ENCODE measurements around the gene TOP1. TPM values are rescaled to one million over a fixed set of nuclear protein-coding genes. Genes with fewer than 3 reads are reported as not detected.

TOP1 gene
- total RNA-seq, 1 donor from 2014 or later = 33.4 TPM

DNA sequence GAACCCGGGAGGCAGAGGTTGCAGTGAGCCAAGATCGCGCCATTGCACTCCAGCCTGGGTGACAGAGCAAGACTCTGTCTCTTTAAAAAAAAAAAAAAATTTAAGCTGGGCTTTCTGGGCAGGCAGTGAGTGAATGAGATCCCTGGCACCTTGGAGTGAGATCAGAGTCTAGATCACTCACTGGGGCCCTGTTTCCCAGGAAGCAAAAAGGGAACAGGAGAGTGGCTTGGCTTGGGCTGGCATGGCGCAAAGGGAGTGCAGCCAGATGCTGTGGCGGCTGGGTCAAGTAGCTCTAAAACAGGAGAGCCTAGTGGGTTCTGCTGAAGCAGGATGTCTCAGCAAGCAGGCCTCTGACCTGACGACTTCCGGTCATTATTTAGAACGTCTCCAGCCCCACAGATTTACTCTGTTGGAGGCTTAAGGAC lies 119.2 kb downstream of the TOP1 start:
- no peak for DNase-seq

DNA sequence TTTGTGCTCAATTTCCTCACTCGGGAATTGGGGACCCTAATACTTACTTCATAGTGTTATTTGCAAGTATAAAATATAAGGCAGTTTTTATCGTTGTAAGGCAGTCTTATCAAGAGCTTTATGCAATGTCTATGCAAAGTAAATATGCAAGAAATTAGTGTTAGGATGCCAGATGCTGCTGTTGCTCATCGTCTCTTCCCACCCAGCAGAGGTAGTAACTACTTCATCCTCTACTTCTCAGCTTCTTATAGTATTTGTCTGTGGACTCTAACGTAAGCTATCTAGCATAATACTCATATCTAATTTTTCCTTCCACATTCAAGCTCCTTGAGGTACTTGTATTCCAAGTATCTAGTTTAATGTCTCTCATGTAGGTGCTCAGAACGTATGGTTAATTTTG lies 120.3 kb downstream of the TOP1 start:
- DNase-seq = no peak

GRCh38 chr20:41150664-41151063 lies 122.0 kb downstream of the TOP1 start:
- DNase-seq = no peak

GRCh38 chr20:41151134-41151869 lies 122.7 kb downstream of the TOP1 start:
- DNase-seq = no peak

GRCh38 chr20:41152108-41152757 lies 123.6 kb downstream of the TOP1 start:
- DNase-seq = no peak

DNA sequence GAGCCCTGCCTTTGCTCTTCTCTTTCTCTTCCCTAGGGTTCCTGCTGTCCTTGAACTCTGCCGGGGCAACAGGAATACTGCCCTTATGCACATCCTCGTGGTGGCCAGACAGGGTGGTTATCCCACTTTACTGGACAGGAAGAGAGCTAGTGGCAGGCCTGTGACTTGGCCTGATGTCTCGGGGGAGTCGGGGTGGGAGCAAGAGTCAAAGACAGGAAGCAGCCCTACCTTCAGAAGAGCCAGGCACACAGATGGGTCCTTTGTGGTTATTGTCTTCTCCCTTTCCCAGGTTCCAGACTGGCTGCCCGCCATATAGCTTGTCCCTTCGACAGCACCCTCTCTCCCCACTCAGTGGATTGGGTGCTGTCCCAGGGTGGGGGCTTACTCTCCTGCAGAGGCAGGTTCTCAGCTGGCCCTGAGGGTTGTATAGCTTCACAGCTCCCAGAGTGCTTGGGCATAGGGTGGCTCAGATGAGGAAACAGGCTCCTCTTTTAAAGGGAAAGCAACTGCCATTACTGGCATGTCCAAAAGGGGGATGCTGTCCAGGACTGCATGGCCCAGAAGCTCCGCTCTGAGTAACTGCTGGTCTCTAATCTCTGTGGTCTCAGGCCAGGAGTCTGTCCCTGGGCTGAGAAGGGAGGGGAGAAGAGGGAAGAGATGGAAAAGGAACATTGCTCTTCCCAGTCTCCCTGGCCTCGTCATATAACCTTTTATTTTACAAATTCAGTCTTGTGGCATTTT lies 126.0 kb downstream of the TOP1 start:
- no peak for DNase-seq

DNA sequence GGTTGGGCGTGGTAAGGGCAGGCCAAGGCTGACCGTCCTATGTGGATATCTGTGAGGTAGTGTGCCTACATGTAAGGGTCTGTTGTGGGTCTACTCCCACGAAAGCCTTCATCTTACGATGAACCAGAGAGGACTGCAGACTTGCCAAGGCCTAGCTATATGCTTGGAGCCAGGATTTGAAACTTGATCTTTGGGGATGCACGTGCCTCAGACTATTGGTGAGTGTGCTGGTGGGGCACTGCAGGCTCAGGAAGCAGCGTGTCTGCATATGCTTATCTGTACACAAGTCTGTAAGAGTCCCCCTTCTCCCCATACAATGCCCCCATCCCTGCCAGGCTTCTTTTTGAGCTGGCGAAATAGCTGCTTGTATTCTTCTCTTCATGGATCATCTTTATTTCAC lies 126.6 kb downstream of the TOP1 start:
- no peak for DNase-seq

GRCh38 chr20:41158082-41158625 lies 129.5 kb downstream of the TOP1 start:
- no peak for DNase-seq

- DNase-seq = no peak
Observed at GRCh38 chr20:41159547-41159946, 130.9 kb downstream of the TOP1 start.

GRCh38 chr20:41160686-41161085 lies 132.1 kb downstream of the TOP1 start:
- DNase-seq = no peak

- no peak for DNase-seq
Observed at GRCh38 chr20:41161886-41162285, 133.3 kb downstream of the TOP1 start.

DNA sequence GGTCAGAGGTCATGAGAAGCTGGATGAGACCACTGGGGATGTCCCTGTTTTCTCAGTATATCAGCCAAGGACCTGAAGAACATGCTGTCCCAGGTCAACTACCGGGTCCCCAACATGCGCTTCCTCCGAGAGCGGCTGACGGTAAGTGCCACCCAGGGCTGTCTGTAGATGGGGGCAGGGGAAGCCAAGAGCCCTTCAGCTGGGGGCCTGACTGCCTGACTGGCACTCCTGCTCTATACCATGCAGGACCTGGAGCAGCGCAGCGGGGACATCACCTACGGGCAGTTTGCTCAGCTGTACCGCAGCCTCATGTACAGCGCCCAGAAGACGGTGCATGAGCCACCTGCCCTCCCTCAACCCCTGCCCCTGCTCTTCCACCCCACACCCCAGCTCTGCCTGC lies 133.8 kb downstream of the TOP1 start:
- DNase-seq = no peak

DNA sequence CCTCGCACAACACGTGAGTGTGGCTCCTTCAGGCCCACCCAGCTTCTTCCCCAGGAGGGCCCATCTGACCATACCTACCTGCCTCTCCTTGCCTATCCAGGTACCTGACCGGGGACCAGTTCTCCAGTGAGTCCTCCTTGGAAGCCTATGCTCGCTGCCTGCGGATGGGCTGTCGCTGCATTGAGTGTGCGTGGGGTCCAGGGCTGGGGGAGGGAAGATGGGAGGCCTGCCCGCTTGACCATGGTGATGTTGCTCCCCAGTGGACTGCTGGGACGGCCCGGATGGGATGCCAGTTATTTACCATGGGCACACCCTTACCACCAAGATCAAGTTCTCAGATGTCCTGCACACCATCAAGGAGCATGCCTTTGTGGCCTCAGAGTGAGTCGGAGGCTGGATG lies 135.2 kb downstream of the TOP1 start:
- DNase-seq = no peak

GRCh38 chr20:41165001-41165882 lies 136.6 kb downstream of the TOP1 start:
- no peak for DNase-seq

DNA sequence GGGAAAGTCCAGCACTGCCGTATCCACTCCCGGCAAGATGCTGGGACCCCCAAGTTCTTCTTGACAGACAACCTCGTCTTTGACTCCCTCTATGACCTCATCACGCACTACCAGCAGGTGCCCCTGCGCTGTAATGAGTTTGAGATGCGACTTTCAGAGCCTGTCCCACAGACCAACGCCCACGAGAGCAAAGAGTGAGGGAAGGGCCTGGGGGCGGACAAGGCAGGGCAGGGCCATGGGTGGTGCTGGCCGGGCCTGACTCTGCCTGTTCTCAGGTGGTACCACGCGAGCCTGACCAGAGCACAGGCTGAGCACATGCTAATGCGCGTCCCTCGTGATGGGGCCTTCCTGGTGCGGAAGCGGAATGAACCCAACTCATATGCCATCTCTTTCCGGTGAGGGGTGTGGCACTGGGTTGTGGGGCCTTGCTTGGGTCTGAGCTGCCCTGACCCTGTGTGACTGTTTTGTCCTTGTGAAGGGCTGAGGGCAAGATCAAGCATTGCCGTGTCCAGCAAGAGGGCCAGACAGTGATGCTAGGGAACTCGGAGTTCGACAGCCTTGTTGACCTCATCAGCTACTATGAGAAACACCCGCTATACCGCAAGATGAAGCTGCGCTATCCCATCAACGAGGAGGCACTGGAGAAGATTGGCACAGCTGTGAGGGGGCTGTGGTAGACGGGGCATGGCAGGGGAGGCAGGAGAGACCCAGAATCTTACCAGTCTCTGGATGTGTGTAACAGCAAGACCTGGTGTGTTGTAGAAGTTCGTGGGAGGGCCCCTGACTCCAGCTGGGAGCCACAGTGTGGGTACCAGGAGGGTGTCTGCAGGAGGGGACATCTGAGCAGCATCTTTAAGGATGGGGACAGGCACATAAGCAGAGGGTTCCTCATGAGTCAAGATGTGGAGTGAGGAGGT lies 137.8 kb downstream of the TOP1 start:
- no peak for DNase-seq

DNA sequence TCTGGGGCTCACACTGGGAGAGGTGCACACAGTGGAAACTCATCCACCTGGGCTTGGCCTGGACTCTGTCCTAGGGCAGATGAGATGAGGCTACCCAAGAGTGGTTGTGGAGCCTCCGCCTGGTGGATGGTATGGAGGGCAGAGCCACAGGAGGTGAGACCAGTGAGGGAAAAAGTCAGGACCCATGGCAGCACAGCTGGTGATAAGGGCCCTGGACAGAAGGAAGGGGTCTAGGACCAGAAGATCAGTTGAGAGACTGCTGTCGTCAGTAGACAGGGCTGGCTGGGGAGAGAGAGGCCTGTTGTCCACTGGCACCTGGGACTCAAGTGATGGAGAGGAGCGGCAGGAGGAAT lies 138.5 kb downstream of the TOP1 start:
- no peak for DNase-seq

GRCh38 chr20:41167481-41168253 lies 139.0 kb downstream of the TOP1 start:
- DNase-seq = no peak

DNA sequence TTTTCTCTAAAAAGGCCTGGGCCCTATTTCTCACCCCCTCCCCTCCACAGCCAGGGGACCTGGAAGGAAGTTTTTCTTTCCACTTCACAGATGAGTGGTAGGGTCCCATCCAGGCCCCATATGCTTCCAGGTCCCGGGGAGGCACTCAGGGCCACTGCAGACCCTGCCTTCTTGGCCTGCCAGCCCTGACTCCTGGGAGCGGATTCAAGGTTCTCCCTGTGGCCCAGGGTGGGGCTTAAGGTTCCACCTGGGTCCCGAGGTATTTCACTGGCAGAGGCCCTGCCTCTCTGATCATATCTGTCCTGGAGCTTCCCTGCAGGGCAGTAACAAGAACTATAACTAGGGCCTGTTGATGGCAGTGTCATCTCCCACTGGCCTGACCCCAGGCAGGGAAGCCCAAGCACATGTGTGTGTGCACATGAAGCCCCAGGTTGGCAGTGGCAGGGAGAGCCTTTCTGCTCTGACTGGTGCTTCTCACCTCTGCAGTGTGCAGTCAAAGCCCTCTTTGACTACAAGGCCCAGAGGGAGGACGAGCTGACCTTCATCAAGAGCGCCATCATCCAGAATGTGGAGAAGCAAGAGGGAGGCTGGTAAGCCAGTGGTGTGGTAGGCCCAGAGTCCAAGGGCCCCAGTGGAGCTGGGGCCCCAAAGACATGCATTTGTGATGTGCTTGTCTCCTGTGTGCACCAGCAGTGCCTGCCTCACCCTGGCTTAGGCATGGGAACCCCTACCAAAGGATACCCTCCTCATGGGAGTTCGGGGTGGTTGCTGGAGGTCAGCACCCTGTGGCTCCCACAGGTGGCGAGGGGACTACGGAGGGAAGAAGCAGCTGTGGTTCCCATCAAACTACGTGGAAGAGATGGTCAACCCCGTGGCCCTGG lies 139.9 kb downstream of the TOP1 start:
- no peak for DNase-seq

GRCh38 chr20:41169162-41169690 lies 140.6 kb downstream of the TOP1 start:
- DNase-seq = no peak

Measured in skin of body (tissue), 2 donors.